HepG2 (cell line): ENCODE data around the gene MAP1B.

Source experiments
- CREB1 ChIP-seq, 2 experiments: fragments of 450-650 bp in 1 of 2; IDR thresholded peaks; 2 replicates each; pipeline ENCODE4 v1.6.1; 2016 to 2017; ENCODE audit warnings: control low read depth in 1 of 2, mild to moderate bottlenecking in 1 of 2, missing compliant biosample characterization in 1 of 2, missing genetic modification characterization in 1 of 2
- DNMT3B ChIP-seq: conservative IDR thresholded peaks from 2 replicates; pipeline ENCODE4 v1.6.1; 2016; ENCODE audit warnings: missing biosample characterization, control low read depth
- NFKB2 ChIP-seq: sonication (generic); formaldehyde crosslinking; IDR thresholded peaks from 2 replicates; pipeline ENCODE4 v1.4.0; 2020; ENCODE audit warnings: missing genetic modification reagents, borderline replicate concordance
- POLR2A ChIP-seq, 2 experiments: IDR thresholded peaks; 2 replicates each; pipeline ENCODE4 v1.6.1; 2011; ENCODE audit warnings: low read depth in 2 of 2, low read length in 2 of 2, mild to moderate bottlenecking in 1 of 2, moderate library complexity in 1 of 2; ENCODE audit not compliant: insufficient read depth in 1 of 2
- POLR2AphosphoS5 ChIP-seq: IDR thresholded peaks from 2 replicates; pipeline ENCODE4 v1.6.1; 2012; ENCODE audit warnings: low read depth, low read length
- SRF ChIP-seq: IDR thresholded peaks from 2 replicates; pipeline ENCODE4 v1.6.1; 2011; ENCODE audit warnings: mild to moderate bottlenecking, low read depth, low read length, moderate library complexity
- USF2 ChIP-seq, 2 experiments: sonication (generic) in 1 of 2; formaldehyde crosslinking in 1 of 2; IDR thresholded peaks; 2 replicates each; pipeline versions ENCODE4 v1.5.1 to v1.6.1; 2011 to 2020; ENCODE audit warnings: borderline replicate concordance in 1 of 2, low read depth in 1 of 2, low read length in 1 of 2, mild to moderate bottlenecking in 1 of 2, missing genetic modification reagents in 1 of 2, moderate library complexity in 1 of 2
- TF ChIP-seq, protein P1 (sequence below): sonication (generic); formaldehyde crosslinking; IDR thresholded peaks from 2 replicates; pipeline ENCODE4 v1.5.0; 2020; ENCODE audit warnings: mild to moderate bottlenecking, missing genetic modification reagents, moderate library complexity

DNA sequence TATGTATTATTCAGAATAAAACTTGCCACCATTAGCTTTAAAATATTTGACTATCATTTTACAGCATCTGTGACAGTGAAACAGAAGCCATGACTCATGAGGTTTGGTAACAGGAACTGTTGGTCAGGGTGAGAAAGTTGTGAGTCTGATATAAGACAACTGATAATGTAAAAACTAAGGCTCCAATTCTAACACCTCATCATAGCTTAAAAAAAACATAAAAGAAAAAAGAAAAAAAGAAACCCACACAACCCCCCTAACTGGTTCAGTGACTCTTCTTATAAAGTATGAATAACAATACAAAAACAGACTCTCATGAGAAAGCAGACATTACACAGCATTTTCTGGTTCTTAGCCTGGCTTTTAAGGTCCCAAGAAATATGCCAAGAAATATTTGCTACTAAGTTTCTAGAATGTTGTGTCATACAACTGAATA, 127.0 kb downstream of the MAP1B start:
- no peak for TF ChIP-seq NFKB2 (CRISPR knock-in tag)
- TF ChIP-seq USF2 (IDR thresholded peaks at IDR 0.05; ENCODE audit: low read depth, low read length): no peak
- TF ChIP-seq USF2 (CRISPR knock-in tag; IDR thresholded peaks at IDR 0.05; ENCODE audit: borderline replicate concordance): no peak
- TF ChIP-seq CREB1 (IDR thresholded peaks at IDR 0.05): no peak
- no peak for TF ChIP-seq CREB1 (CRISPR knock-in tag; IDR thresholded peaks at IDR 0.05)
- no peak for TF ChIP-seq POLR2AphosphoS5
- TF ChIP-seq, protein P1, sequence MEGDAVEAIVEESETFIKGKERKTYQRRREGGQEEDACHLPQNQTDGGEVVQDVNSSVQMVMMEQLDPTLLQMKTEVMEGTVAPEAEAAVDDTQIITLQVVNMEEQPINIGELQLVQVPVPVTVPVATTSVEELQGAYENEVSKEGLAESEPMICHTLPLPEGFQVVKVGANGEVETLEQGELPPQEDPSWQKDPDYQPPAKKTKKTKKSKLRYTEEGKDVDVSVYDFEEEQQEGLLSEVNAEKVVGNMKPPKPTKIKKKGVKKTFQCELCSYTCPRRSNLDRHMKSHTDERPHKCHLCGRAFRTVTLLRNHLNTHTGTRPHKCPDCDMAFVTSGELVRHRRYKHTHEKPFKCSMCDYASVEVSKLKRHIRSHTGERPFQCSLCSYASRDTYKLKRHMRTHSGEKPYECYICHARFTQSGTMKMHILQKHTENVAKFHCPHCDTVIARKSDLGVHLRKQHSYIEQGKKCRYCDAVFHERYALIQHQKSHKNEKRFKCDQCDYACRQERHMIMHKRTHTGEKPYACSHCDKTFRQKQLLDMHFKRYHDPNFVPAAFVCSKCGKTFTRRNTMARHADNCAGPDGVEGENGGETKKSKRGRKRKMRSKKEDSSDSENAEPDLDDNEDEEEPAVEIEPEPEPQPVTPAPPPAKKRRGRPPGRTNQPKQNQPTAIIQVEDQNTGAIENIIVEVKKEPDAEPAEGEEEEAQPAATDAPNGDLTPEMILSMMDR (CRISPR knock-in tag): no peak
- no peak for TF ChIP-seq SRF
- no peak for TF ChIP-seq DNMT3B (CRISPR knock-in tag)
- TF ChIP-seq POLR2A (IDR thresholded peaks at IDR 0.05; ENCODE audit: insufficient read depth in 1 of 2, low read depth in 2 of 2, low read length in 2 of 2): no peak
